NOMO-1 (cell line): Measurements from ENCODE around the gene GALC.

ENCODE experiments used
- DNase-seq, 2 experiments: peaks; one replicate each; lab custom pipeline; 2025; ENCODE audit not compliant: unreplicated experiment in 2 of 2; lab: John Stamatoyannopoulos, UW

Gene GALC

GRCh38 chr14:87966816-87967215 is 26.2 kb downstream of the GALC start:
- DNase-seq = no peak

DNA sequence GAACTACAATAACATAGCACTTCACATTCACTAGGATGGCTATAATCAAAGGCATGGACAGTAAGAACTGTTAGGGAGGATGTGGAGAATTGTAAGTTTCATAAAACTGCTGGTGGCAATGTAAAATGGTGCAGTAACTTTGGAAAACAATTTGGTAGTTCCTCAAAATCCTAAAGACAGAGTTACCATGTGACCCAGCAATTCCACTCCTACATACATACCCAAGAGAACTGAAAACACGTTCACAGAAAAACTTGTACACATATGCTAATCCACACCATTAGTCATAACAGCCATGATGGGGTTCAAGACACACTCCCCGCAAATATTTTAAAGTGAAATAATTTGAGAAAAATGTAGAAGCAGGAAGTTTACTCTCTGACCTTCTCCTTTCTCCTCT is 31.7 kb downstream of the GALC start:
- no peak for DNase-seq

- DNase-seq = no peak
Observed at GRCh38 chr14:87960013-87960787, 32.8 kb downstream of the GALC start.

- no peak for DNase-seq
Observed at GRCh38 chr14:87955501-87955900, 37.5 kb downstream of the GALC start.

DNA sequence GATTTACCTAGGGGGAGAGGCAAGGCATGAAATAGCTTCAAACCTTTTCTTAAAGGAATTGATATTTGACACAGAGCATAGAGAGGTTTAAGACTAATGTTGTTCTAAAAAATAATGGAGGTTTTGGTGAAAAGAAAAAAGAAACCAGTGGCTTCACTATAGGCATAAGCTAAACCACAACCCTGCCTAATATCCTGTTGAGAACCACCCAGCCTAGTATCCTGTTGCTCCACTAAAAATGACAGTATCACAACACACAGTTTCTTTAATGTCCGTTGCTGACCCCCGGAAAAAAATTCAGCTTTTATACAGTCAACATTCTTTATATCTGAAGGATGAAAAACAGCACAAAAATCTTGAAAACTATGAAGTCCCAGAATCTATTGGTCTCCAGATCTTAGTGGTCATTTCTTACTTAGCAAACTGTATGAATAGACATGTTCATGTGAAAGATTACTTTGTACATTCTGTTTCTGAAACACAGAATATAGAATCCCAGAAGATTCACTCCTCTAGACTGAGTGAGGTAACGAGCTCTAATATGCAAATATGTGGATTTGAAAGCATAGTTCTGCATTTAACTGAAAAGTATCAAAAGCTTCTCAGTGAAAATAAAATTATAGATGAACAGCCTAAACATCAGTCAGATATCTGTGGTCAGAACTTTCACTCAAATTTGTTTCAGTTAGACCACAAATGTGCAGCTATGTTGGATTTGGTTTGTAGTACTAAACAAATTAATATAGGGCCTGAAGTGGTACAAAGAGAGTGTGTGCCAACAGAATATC is 40.5 kb downstream of the GALC start:
- DNase-seq = no peak

GRCh38 chr14:87944987-87945604 is 47.9 kb downstream of the GALC start:
- DNase-seq = peak in 1 of 2 experiments; percentile 15

GRCh38 chr14:87940894-87941293 is 52.1 kb downstream of the GALC start:
- no peak for DNase-seq

DNA sequence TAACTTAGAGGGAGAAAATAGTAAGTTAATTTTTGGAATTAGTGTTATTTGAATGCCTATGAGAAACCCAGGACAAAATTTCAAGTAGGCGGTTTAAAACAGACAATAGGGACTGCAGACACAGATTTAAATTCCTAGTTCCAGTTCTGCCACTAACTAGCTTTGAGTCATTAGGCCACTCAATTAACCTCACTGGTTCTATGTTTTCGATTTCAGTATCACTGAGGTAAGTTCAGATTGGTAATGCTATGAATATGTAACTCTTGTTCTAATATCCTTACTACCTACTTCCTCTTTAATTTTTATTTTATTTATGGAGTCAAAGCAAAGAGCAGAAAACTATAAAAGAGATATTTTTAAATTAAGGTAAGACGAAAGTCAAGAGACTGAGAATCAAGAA is 52.6 kb downstream of the GALC start:
- no peak for DNase-seq

- no peak for DNase-seq
Observed at GRCh38 chr14:87935886-87936285, 57.1 kb downstream of the GALC start.

GRCh38 chr14:87935081-87935828 is 57.7 kb downstream of the GALC start:
- no peak for DNase-seq

GRCh38 chr14:87934185-87934584 is 58.8 kb downstream of the GALC start:
- no peak for DNase-seq

DNA sequence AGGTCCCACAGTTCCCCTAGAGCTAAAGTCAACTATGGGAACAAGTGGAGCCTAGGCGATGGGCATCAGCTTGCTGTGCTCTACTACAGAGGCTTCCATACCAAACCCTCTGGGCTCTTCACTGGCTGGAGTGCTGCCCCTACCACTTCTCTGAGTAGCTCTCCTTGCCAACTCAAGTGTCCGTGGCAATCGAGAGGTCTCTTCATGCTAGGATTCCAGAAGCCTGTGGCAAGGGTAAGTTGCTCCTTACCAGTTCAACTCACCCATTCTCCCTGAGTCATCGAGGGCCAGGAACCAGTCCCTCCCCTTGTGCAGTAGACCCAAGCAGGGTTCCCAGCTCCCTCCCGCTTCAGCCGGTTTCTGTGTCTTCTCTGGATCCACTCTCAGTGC is 76.1 kb downstream of the GALC start:
- no peak for DNase-seq

- DNase-seq = no peak
Observed at GRCh38 chr14:87916103-87916885, 76.7 kb downstream of the GALC start.

DNA sequence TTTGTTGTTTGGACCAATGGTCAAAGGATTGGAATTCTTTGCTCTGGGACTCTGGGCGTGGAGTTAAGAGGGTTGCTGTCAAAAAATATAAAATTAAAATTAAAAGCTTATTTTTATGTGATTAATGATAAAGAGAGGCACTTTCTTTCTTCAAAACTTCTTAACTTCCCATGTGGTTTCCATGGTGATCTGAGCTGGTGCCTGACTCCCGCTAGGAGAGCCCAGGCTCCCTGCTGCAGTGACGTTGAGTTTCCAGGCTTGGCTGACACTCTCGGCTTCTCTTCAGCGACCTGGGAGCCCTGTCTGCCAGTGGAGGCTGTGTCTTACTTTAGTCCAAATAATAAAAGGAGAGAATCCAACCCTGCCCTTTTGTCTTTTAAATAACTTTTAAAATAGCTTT is 84.4 kb downstream of the GALC start:
- no peak for DNase-seq

- DNase-seq = no peak
Observed at GRCh38 chr14:87901652-87902051, 91.3 kb downstream of the GALC start.

GRCh38 chr14:87901236-87901635 is 91.7 kb downstream of the GALC start:
- DNase-seq = no peak

- DNase-seq = no peak
Observed at GRCh38 chr14:87899228-87899627, 93.8 kb downstream of the GALC start.

DNA sequence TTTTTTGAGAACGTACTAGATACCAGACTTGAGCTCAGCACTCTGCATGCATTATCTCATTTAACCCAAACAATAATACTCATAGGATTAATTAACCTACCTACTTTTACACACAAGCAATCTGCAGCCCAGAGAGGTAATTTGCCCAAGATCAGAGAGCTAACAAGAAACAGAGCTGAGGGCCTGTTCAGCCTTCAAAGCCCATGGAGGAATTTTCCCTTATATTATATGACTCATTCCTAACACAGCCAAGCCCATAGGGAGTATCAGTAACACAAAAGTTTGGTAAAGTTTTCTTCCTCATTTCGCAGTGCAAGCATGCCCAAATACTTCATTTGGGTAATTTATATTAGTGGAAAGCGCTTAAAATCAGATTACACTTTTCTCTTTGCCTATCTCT is 94.7 kb downstream of the GALC start:
- DNase-seq = no peak

DNA sequence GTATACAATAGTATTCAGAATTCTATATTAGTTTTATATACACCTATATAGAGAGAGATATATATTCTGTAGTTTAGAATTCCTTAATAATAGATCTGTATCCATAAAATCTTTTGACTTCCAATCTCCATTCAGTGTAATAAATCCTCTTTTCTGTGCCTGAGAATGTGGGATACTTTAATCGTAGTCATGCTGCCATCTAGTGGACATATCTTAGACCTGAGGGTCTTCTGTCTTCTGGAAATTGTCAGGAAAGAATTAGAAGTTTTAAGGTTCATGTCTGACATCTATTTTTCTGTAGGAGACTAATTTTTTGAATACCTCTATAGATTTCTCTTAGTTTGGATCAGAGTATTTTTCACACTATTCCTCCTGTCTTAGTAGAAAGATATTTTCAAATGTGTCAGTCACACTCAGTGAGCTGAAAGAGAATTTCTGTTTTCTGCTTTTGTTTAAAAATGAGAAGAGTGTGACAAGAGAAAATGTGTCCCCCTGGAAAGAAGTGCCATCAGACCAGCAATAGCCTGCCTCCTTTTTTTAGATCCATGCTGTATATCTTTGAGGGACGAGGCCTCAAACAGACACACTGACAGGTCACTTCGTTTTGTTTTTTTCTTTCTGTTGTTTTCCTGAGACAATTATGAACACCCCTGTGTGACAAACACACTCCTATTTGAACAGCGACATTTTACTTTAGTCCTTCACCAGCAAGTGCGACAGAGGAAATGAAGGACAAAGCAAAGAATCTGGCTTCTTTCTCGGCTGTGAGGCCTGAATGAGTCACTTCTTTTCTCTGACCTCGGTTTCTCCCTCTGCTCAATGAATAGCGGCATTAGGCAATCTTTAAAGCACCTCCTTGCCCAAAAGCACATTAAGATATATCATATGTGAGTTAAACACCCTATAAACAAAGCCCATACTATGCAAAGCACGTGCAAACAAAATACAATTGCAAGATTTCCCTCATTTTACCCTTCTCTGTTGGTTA is 96.3 kb downstream of the GALC start:
- DNase-seq = peak in 1 of 2 experiments; percentile 46
